Keratinocyte (primary cell): ENCODE measurements around the gene PATZ1. TPM values are rescaled to one million over a fixed set of nuclear protein-coding genes. Genes with fewer than 3 reads are reported as not detected.

Experiments used
- DNase-seq: peaks from one replicate; pipeline ENCODE4 v3.0.0-alpha.2; 2011; ENCODE audit warnings: low read depth, missing footprints, low spot score
- FAIRE-seq: peaks from 2 replicates; lab custom pipeline; 2011; peaks lifted over from hg19 to GRCh38; lab: Jason Lieb, UNC
- H2AFZ ChIP-seq: 2 replicates; pipeline ENCODE4 v1.6.0; 2012; ENCODE audit warnings: low read length, control low read depth, inconsistent platforms; ENCODE audit not compliant: control insufficient read depth
- H3K27ac ChIP-seq: 2 replicates; pipeline ENCODE4 v1.5.1; 2011; ENCODE audit warnings: low read length; ENCODE audit not compliant: control insufficient read depth, insufficient read depth
- H3K27me3 ChIP-seq: 3 replicates; pipeline ENCODE4 v1.6.0; 2011; ENCODE audit warnings: low read length; ENCODE audit not compliant: control insufficient read depth, insufficient read depth; ENCODE audit errors: extremely low read depth
- H3K36me3 ChIP-seq, 2 experiments: 2 replicates in 1 of 2; 3 replicates in 1 of 2; pipeline ENCODE4 v1.5.1; 2011; ENCODE audit warnings: low read length in 2 of 2, mild to moderate bottlenecking in 1 of 2; ENCODE audit not compliant: control insufficient read depth in 2 of 2, insufficient read depth in 2 of 2; ENCODE audit errors: extremely low read depth in 1 of 2
- H3K4me1 ChIP-seq: 3 replicates; pipeline ENCODE4 v1.5.1; 2011; ENCODE audit warnings: low read length; ENCODE audit not compliant: control insufficient read depth, insufficient read depth; ENCODE audit errors: extremely low read depth
- H3K4me2 ChIP-seq: 3 replicates; pipeline ENCODE4 v1.6.0; 2011; ENCODE audit warnings: low read depth, low read length; ENCODE audit not compliant: control insufficient read depth, insufficient read depth; ENCODE audit errors: extremely low read depth
- H3K4me3 ChIP-seq, 3 experiments: fragments of 200-600 bp in 1 of 3; sonication (generic) in 1 of 3; 2 replicates in 2 of 3; 3 replicates in 1 of 3; pipeline ENCODE4 v1.5.1; 2011 to 2016; ENCODE audit warnings: low read length in 3 of 3, mild to moderate bottlenecking in 3 of 3, control low read depth in 2 of 3, inconsistent platforms in 1 of 3, low read depth in 1 of 3, mixed read lengths in 1 of 3, mixed run types in 1 of 3, moderate library complexity in 1 of 3; ENCODE audit not compliant: control insufficient read depth in 2 of 3, insufficient read depth in 2 of 3; ENCODE audit errors: extremely low read depth in 1 of 3
- H3K79me2 ChIP-seq: 2 replicates; pipeline ENCODE4 v1.6.0; 2012; ENCODE audit warnings: low read length; ENCODE audit not compliant: control insufficient read depth, insufficient read depth
- H3K9ac ChIP-seq: 3 replicates; pipeline ENCODE4 v1.6.0; 2011; ENCODE audit warnings: low read length; ENCODE audit not compliant: control insufficient read depth, insufficient read depth; ENCODE audit errors: extremely low read depth
- H3K9me1 ChIP-seq: 3 replicates; pipeline ENCODE4 v1.6.0; 2011; ENCODE audit warnings: low read length; ENCODE audit not compliant: control insufficient read depth, insufficient read depth; ENCODE audit errors: extremely low read depth
- H3K9me3 ChIP-seq: 2 replicates; pipeline ENCODE4 v1.5.1; 2012; ENCODE audit warnings: low read depth, low read length; ENCODE audit not compliant: control insufficient read depth
- H4K20me1 ChIP-seq: 3 replicates; pipeline ENCODE4 v1.6.0; 2011; ENCODE audit warnings: low read length; ENCODE audit not compliant: control insufficient read depth, insufficient read depth; ENCODE audit errors: extremely low read depth
- CTCF ChIP-seq, 3 experiments: IDR thresholded peaks in 1 of 3; conservative IDR thresholded peaks in 1 of 3; optimal IDR thresholded peaks in 1 of 3; 2 replicates in 2 of 3; 3 replicates in 1 of 3; pipeline versions ENCODE3 to v1.5.1; 2011; ENCODE audit warnings: low read length in 3 of 3, mild to moderate bottlenecking in 3 of 3, moderate library complexity in 2 of 3, control low read depth in 1 of 3, inconsistent platforms in 1 of 3; ENCODE audit not compliant: insufficient read depth in 2 of 3; ENCODE audit errors: extremely low read depth in 1 of 3
- EZH2 ChIP-seq: IDR thresholded peaks from one replicate; pipeline ENCODE4 v1.6.1; 2012; ENCODE audit warnings: inconsistent platforms, mild to moderate bottlenecking, low read length, moderate library complexity
- dilution Hi-C: fragments of 300-500 bp; cut with MboI; formaldehyde crosslinking; loops from one replicate; pipeline ENCODE4 v1.7.0; 2020; ENCODE audit warnings: low sequenced_read_pairs; ENCODE audit not compliant: extremely low pct_ligation_motif_present
- polyA plus RNA-seq, 5 experiments: library from polyadenylated mRNA; depleted of rRNA in 3 of 5; stranded (reverse) in 3 of 5; stranded (forward) in 1 of 5; unstranded in 1 of 5; fragments of >200 nt; gene quantifications; 1 replicate in 1 of 5; 2 replicates in 3 of 5; 3 replicates in 1 of 5; pipeline versions ENCODE4 v1.2.1 to v1.2.3, GENCODE V29; 2011 to 2012; ENCODE audit warnings: missing spikeins in 2 of 5, low read depth in 1 of 5, low replicate concordance in 1 of 5

PATZ1 gene
- polyA plus RNA-seq, 1 donor (not counting 4 experiments of a cell fraction or from before 2014, with no cell fraction given): 3.4 TPM

GRCh38 chr22:31332886-31333285, 13.3 kb downstream of the PATZ1 start:
- no peak overlapping the region for H3K27ac ChIP-seq
- FAIRE-seq: peak; percentile 92
- no peaks in the 10 kb centered on the region for H3K9me3 ChIP-seq
- no peak overlapping the region for H2AFZ ChIP-seq
- no peaks in the 10 kb centered on the region for H3K79me2 ChIP-seq
- H3K4me3 ChIP-seq: no peak overlapping the region
- no peak for TF ChIP-seq CTCF (optimal IDR thresholded peaks at IDR 0.05 in 1 of 3, IDR thresholded peaks at IDR 0.05 in 1 of 3, conservative IDR thresholded peaks at IDR 0.05 in 1 of 3; ENCODE audit: extremely low read depth in 1 of 3, insufficient read depth in 2 of 3, low read length in 3 of 3)
- TF ChIP-seq EZH2: no peak
- DNase-seq: no peak
- H3K9me1 ChIP-seq: peaks cover 3% of the 10 kb centered on the region
- no peaks in the 10 kb centered on the region for H3K27me3 ChIP-seq
- dilution Hi-C loops: no loop called here
- peaks cover 50% of the 10 kb centered on the region for H3K4me1 ChIP-seq
- H4K20me1 ChIP-seq: no peaks in the 10 kb centered on the region
- peaks cover 3 to 16% of the 10 kb centered on the region in 2 experiments for H3K36me3 ChIP-seq
- H3K4me2 ChIP-seq: no peak overlapping the region
- H3K9ac ChIP-seq: no peak overlapping the region

GRCh38 chr22:31332010-31332409, 14.1 kb downstream of the PATZ1 start:
- no peaks in the 10 kb centered on the region for H3K9me1 ChIP-seq
- H3K9ac ChIP-seq: no peak overlapping the region
- DNase-seq: no peak
- H3K79me2 ChIP-seq: no peaks in the 10 kb centered on the region
- no peaks in the 10 kb centered on the region for H3K27me3 ChIP-seq
- dilution Hi-C loops: no loop called here
- peaks cover 45% of the 10 kb centered on the region for H3K4me1 ChIP-seq
- H3K4me3 ChIP-seq: no peak overlapping the region
- TF ChIP-seq EZH2 (no peak), CTCF (optimal IDR thresholded peaks at IDR 0.05 in 1 of 3, IDR thresholded peaks at IDR 0.05 in 1 of 3, conservative IDR thresholded peaks at IDR 0.05 in 1 of 3; ENCODE audit: extremely low read depth in 1 of 3, insufficient read depth in 2 of 3, low read length in 3 of 3) (no peak)
- H3K9me3 ChIP-seq: no peaks in the 10 kb centered on the region
- no peak for FAIRE-seq
- H3K36me3 ChIP-seq: peaks cover 3 to 13% of the 10 kb centered on the region in 2 experiments
- no peak overlapping the region for H2AFZ ChIP-seq
- no peak overlapping the region for H3K27ac ChIP-seq
- no peaks in the 10 kb centered on the region for H4K20me1 ChIP-seq
- no peak overlapping the region for H3K4me2 ChIP-seq
